NCI-H2029 (cell line): Measurements from ENCODE around the gene BMPER.

Experiments
- DNase-seq: peaks from one replicate; lab custom pipeline; 2025; lab: John Stamatoyannopoulos, UW

BMPER gene

DNA sequence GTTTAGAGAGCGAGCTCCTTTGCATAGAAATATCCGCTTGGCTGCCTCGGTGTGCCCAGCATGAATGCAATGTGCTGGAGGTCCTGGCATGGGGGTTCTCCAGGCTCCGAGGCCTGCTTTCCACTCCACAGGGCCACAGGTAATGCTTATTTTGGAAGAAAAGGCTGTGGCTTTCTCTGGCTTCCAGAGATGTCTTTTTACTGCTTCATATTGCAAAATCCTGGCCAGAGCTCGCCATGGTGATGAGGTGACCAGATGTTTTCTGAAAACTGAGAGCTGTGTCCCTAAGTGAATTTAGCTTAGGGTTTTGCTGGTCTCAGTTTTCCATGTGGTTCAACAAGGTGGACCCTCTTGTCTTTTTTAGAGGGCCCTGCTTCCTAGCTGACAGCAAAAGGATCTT, 65.2 kb downstream of the BMPER start:
- no peak for DNase-seq

DNA sequence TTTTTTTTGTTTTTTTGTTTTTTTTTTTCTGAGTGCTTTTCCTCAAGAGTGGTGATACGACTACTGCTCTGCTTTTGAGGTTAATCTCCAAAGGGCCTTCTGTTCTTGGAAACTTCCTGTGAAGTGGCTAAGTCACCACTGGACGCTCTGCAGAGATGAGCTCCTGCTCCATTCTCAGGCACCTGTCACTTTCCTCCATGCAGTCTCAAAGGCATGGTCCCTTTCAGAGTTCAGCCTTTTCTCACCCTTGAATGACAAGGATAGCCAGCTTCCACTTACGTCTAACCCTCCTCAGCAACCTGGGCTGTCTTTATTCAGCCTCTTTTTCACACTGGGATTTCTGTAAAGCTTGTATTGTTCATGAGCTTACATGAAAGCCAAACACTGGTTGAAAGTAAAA, 65.8 kb downstream of the BMPER start:
- no peak for DNase-seq

GRCh38 chr7:33973231-33974015, 68.1 kb downstream of the BMPER start:
- no peak for DNase-seq

DNA sequence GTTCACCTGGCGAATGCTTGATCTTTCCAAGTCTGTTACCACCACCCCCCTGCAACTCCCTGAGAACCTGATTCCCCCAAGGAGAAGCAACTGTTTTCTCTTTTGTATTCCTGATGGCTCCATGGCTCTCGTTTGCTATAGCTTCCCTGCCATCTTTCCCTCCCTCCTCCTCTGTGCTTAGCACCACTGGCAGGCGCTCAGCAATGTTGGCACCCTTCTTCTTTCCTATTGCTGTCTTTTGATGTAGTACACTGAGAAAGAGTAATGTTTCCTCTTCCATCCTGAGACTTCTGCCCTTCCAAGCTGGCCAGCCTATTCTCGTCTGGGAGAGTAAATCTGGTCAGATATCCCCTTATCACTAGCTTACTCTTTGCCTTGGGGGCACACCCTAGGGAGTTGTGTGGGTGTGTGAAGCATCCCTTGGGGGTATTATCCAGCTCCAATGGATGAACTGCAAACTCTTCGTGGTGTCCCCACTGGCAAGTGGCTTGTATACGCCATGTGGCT, 74.0 kb downstream of the BMPER start:
- DNase-seq = no peak

DNA sequence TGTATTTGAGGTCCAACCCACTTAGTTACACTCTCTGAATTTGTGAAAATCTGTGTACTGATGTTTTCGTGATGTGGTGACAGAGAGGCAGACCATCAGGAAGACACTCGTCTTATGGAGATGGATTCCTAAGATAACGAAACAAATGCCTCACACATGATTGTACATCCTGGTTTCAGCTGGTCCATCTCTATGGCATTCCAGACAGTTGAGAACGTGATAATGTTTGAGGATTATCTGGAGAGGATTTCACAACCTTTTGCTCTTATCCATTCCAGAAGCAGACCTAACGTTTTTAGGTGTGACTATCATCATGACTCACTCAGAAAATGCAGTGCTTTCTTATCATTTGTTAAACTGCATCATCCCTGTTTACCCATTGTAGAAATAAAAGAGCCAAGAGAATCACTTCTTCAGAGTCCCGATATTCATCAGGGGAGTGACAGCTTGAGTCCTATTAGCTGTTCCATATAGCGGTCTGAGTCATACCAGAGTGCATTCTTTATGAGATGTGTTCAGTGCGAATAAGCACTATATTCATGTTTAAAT, 74.5 kb downstream of the BMPER start:
- no peak for DNase-seq

DNA sequence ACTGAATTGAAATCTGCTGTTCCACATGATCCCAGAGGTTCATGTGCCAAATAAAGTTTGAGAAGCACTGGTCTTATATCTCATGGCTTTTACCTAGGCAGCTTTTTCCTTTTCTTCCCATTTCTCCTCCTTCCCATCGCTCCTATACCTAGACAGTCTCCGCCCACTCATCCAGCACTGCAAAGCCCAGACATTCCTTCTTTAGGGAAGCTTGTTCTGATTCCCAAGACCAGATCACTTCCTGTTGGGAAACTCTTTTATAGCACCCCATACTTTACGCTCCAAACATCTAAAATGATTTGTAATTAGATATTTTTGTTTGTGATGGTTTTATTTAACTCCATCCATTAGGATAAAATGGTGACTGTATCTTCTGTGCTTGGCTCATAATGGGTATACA, 75.9 kb downstream of the BMPER start:
- no peak for DNase-seq

GRCh38 chr7:33981671-33982424, 76.5 kb downstream of the BMPER start:
- no peak for DNase-seq

GRCh38 chr7:33982425-33982786, 77.1 kb downstream of the BMPER start:
- no peak for DNase-seq

- no peak for DNase-seq
Observed at GRCh38 chr7:33986451-33986850, 81.1 kb downstream of the BMPER start.

DNA sequence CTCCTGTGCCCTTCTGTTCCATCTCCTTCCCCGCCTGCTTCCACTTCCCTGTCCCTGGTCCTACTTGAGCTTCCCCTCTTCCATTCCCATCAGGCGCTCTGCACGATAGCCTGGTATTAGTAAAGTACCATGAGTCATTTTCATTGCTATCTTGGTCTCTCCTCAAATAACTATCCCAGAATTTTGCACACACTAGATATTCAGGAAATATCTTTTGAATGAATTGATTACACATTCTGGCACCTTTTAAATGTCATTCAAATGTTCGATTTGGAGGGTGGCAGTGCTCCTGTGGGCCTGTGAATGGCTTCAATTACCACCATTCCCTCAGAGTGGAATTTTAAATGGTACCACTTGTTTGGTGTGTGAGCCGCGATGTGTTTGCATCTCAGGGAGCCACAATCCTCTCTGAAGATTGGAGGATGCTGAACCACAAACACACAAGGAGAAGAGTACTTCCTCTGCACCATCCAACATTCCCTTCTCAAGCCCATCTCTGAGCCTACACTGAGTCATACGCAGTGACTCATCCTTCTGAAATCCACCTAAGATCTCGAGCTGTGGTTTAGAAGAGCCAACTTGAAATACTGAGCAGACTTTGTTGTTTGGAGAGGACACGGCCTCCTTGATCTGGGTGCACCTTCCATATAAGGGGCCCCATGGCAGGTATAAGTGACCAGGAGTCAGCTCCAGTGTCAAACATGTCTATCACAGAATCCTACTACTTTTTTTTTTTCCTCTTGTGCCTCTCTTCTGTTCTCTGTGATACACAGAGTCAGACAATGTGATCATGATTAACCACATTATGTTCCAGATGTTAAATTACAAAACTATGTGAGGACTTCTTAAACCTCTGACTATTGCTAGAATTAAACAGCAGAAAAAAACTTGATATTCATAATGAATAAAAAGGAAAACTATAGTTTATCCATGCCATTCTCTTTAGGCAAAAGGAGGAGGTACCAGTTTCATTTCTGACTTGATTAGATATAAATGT, 81.9 kb downstream of the BMPER start:
- DNase-seq = peak; percentile 26

DNA sequence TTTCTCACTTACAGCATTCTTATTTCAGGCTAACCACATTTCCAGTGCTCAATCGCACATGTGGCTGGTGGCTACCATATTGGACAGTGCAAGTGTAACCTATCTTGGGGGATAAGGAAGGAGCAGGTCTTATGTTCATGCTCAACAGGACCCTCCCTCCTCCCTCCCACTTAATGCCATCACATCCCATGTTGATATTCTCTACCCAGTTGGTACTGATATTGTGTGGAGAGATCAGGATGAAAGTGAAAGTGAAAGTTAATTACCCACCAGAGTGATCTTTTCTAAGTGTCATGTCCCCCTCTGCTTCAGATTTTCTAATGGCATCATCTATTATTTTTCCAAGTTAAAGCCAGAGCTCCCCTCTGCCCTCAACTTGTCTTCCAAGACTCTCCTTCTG, 91.6 kb downstream of the BMPER start:
- no peak for DNase-seq

- DNase-seq = no peak
Observed at GRCh38 chr7:33998476-33998875, 93.1 kb downstream of the BMPER start.

GRCh38 chr7:34011017-34011695, 105.8 kb downstream of the BMPER start:
- DNase-seq = no peak

GRCh38 chr7:34011696-34012095, 106.4 kb downstream of the BMPER start:
- DNase-seq = no peak

DNA sequence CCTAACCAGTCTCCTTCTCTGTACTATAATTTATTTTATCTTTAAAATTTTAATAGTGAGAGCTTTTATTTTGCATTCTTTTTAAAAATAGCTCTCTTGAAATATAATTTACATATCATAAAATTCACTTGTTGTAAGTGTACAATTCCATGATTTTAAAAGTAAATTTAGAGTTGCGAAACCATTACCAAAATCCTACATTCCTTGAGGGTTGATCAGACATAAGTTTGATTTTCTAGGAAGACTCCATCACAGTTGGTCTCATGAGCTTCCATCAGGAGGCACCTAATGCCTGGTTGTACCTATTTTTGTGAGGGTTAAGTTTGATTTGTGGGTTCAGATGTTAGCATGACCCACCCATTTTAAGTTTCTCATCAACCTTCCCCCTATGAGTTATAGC, 108.1 kb downstream of the BMPER start:
- DNase-seq = no peak

GRCh38 chr7:34015651-34016050, 110.3 kb downstream of the BMPER start:
- DNase-seq = no peak

DNA sequence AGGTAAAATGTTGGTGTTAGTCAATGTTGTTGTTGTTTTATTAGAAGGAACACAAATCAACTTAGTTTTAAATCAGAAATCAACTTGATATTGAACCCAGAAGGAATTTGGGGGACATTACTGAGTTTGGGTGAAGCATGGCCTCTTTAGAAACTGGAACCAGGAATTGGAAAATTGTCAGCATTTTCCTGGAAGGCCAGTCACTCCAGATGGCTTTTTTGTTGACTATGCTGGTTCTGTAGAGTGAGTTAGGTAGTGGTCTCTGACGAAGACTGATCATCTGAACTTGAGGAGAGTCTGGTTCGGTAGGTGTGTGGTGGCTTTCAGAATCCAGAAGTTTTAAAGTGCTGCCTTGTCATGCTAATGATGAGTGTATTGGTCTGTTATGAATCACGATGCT, 111.5 kb downstream of the BMPER start:
- no peak for DNase-seq

DNA sequence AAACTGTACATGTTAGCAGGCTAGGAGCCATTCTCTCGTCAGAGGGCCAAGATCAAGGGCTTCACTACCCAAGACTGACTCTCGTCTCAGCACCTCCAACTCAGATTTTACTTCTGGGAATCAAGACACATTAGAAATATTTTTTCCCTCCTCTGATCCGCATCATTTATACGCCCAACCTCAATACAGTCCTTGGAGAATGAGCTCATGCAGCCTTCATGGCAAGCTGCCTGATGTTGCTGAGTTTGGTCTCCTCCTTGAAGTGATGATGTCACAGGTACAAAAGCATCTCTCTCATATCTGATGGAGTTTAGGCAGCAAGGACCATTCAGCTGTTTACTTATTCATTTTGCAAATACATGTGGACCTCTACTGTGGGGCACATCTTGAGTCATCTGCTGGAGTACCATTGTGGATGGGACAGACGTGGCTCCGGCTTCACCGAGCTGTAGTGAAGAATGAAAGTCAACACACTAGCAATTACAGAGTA, 114.0 kb downstream of the BMPER start:
- peak; percentile 89 for DNase-seq

GRCh38 chr7:34022626-34023025, 117.3 kb downstream of the BMPER start:
- no peak for DNase-seq

- DNase-seq = no peak
Observed at GRCh38 chr7:34025600-34025999, 120.3 kb downstream of the BMPER start.
